H1 (cell line): Measurements from ENCODE around the gene PTBP3. TPM values are rescaled to one million over a fixed set of nuclear protein-coding genes. Genes with fewer than 3 reads are reported as not detected.

Experiments used
- CTCF ChIA-PET: fragments of 300-600 bp; sonication (Branson Sonifier 250); formaldehyde crosslinking; loops from one replicate; lab custom pipeline; 2021; ENCODE audit not compliant: partially characterized antibody; lab: Charles Lee
- POLR2A ChIA-PET: fragments of 300-600 bp; sonication (Branson Sonifier 250); formaldehyde crosslinking; loops from one replicate; lab custom pipeline; 2021; ENCODE audit warnings: inconsistent platforms; ENCODE audit not compliant: partially characterized antibody; lab: Charles Lee
- DNase-seq, 2 experiments: peaks; one replicate each; pipeline versions ENCODE4 v3.0.0 to v3.0.0-alpha.2; 2010 to 2022; ENCODE audit warnings: low spot score in 2 of 2, low read depth in 1 of 2, mixed read lengths in 1 of 2
- FAIRE-seq: peaks from 2 replicates; lab custom pipeline; 2011; peaks lifted over from hg19 to GRCh38; lab: Jason Lieb, UNC
- H2AFZ ChIP-seq: 2 replicates; pipeline ENCODE4 v1.8.1; 2012; ENCODE audit warnings: low read length, inconsistent platforms
- H2AK5ac ChIP-seq: 2 replicates; pipeline ENCODE4 v1.6.1; 2013; ENCODE audit warnings: low read depth, low read length
- H2BK120ac ChIP-seq: replicated peaks from 2 replicates; pipeline ENCODE3; 2013; ENCODE audit warnings: low read depth, low read length, inconsistent platforms
- H2BK12ac ChIP-seq: 2 replicates; pipeline ENCODE4 v1.6.1; 2013; ENCODE audit warnings: low read depth, low read length
- H2BK15ac ChIP-seq: 2 replicates; pipeline ENCODE4 v1.6.1; 2013; ENCODE audit warnings: low read length
- H2BK20ac ChIP-seq: 2 replicates; pipeline ENCODE4 v1.6.1; 2013; ENCODE audit warnings: low read length
- H2BK5ac ChIP-seq: 2 replicates; pipeline ENCODE4 v1.6.1; 2013; ENCODE audit warnings: low read depth, low read length
- H3K14ac ChIP-seq: 2 replicates; pipeline ENCODE4 v1.6.1; 2013; ENCODE audit warnings: inconsistent platforms; ENCODE audit not compliant: insufficient read length
- H3K18ac ChIP-seq: 2 replicates; pipeline ENCODE4 v1.6.1; 2013; ENCODE audit warnings: low read length; ENCODE audit errors: extremely low read depth
- H3K23ac ChIP-seq: 2 replicates; pipeline ENCODE4 v1.6.1; 2013; ENCODE audit warnings: inconsistent platforms; ENCODE audit not compliant: insufficient read length
- H3K23me2 ChIP-seq: 2 replicates; pipeline ENCODE4 v1.6.1; 2013; ENCODE audit warnings: low read depth, low read length
- H3K27ac ChIP-seq: 2 replicates; pipeline ENCODE4 v1.6.1; 2011; ENCODE audit warnings: low read depth, low read length, inconsistent platforms
- H3K27me3 ChIP-seq, 4 experiments: replicated peaks in 1 of 4; 1 replicate in 1 of 4; 2 replicates in 3 of 4; pipeline versions ENCODE4 v1.6.1 to v1.8.1; 2011 to 2013; ENCODE audit warnings: low read length in 3 of 4, mild to moderate bottlenecking in 3 of 4, inconsistent platforms in 2 of 4, mixed read lengths in 2 of 4, moderate library complexity in 1 of 4; ENCODE audit not compliant: control insufficient read depth in 3 of 4, insufficient read depth in 3 of 4; ENCODE audit errors: extremely low read depth in 1 of 4
- H3K36me3 ChIP-seq, 4 experiments: 2 replicates each; pipeline versions ENCODE4 v1.6.1 to v1.8.1; 2011 to 2013; ENCODE audit warnings: mild to moderate bottlenecking in 4 of 4, low read length in 3 of 4, moderate library complexity in 2 of 4, control low read depth in 1 of 4, inconsistent platforms in 1 of 4; ENCODE audit not compliant: insufficient read depth in 4 of 4, control insufficient read depth in 2 of 4
- H3K4ac ChIP-seq: replicated peaks from 2 replicates; pipeline ENCODE3; 2013; ENCODE audit warnings: low read length, low read depth, mixed read lengths, inconsistent platforms; ENCODE audit not compliant: insufficient read length
- H3K4me1 ChIP-seq, 4 experiments: replicated peaks in 1 of 4; 1 replicate in 1 of 4; 2 replicates in 3 of 4; pipeline versions ENCODE4 v1.6.1 to v1.8.1; 2011 to 2013; ENCODE audit warnings: low read length in 3 of 4, inconsistent platforms in 2 of 4, mixed read lengths in 1 of 4; ENCODE audit not compliant: insufficient read depth in 4 of 4, control insufficient read depth in 3 of 4
- H3K4me2 ChIP-seq, 2 experiments: 2 replicates each; pipeline versions ENCODE4 v1.6.1 to v1.8.1; 2011 to 2013; ENCODE audit warnings: low read depth in 2 of 2, low read length in 2 of 2, control low read depth in 1 of 2, inconsistent platforms in 1 of 2, mild to moderate bottlenecking in 1 of 2; ENCODE audit not compliant: insufficient read depth in 1 of 2
- H3K4me3 ChIP-seq, 4 experiments: fragments of 200-600, 300-600 bp in 1 of 4; sonication (generic), shearing (Covaris generic), sonication (Bioruptor Twin) in 1 of 4; 2 replicates each; pipeline versions ENCODE4 v1.5.1 to v1.8.1; 2011 to 2016; ENCODE audit warnings: low read length in 4 of 4, low read depth in 3 of 4, control low read depth in 2 of 4, inconsistent platforms in 2 of 4, mild to moderate bottlenecking in 2 of 4, mixed read lengths in 1 of 4, moderate library complexity in 1 of 4; ENCODE audit not compliant: insufficient read depth in 2 of 4; ENCODE audit errors: extremely low read depth in 1 of 4
- H3K56ac ChIP-seq: replicated peaks from 2 replicates; pipeline ENCODE3; 2013; ENCODE audit warnings: low read depth, mild to moderate bottlenecking, mixed read lengths, low read length, inconsistent platforms; ENCODE audit not compliant: insufficient read length
- H3K79me1 ChIP-seq: 2 replicates; pipeline ENCODE4 v1.6.1; 2013; ENCODE audit warnings: low read depth, low read length, control low read depth
- H3K79me2 ChIP-seq, 2 experiments: 2 replicates each; pipeline versions ENCODE4 v1.6.1 to v1.8.1; 2012 to 2013; ENCODE audit warnings: low read length in 2 of 2, mild to moderate bottlenecking in 2 of 2, inconsistent platforms in 1 of 2; ENCODE audit not compliant: insufficient read depth in 2 of 2, control insufficient read depth in 1 of 2
- H3K9ac ChIP-seq, 4 experiments: replicated peaks in 1 of 4; 1 replicate in 1 of 4; 2 replicates in 3 of 4; pipeline versions ENCODE4 v1.6.1 to v1.8.1; 2011 to 2013; ENCODE audit warnings: low read depth in 3 of 4, low read length in 3 of 4, control low read depth in 2 of 4, mild to moderate bottlenecking in 2 of 4, moderate library complexity in 2 of 4, inconsistent platforms in 1 of 4; ENCODE audit errors: extremely low read depth in 1 of 4
- H3K9me3 ChIP-seq, 2 experiments: 2 replicates each; pipeline versions ENCODE4 v1.6.1 to v1.8.1; 2012 to 2013; ENCODE audit warnings: mild to moderate bottlenecking in 2 of 2, moderate library complexity in 2 of 2, control low read depth in 1 of 2, inconsistent platforms in 1 of 2, low read depth in 1 of 2, low read length in 1 of 2, mixed read lengths in 1 of 2; ENCODE audit not compliant: insufficient read depth in 2 of 2
- H4K20me1 ChIP-seq, 2 experiments: replicated peaks in 1 of 2; 2 replicates each; pipeline versions ENCODE3 to v1.8.1; 2011 to 2013; ENCODE audit warnings: inconsistent platforms in 2 of 2, low read length in 2 of 2, mild to moderate bottlenecking in 1 of 2; ENCODE audit not compliant: insufficient read depth in 2 of 2, control insufficient read depth in 1 of 2
- H4K5ac ChIP-seq: 2 replicates; pipeline ENCODE4 v1.6.1; 2013; ENCODE audit warnings: low read length, low read depth, mixed read lengths, inconsistent platforms; ENCODE audit not compliant: insufficient read length
- H4K8ac ChIP-seq: 2 replicates; pipeline ENCODE4 v1.8.0; 2013; ENCODE audit warnings: mild to moderate bottlenecking, moderate library complexity, low read length, inconsistent platforms; ENCODE audit not compliant: insufficient read depth; ENCODE audit errors: extremely low read depth
- H4K91ac ChIP-seq: replicated peaks from 2 replicates; pipeline ENCODE3; 2013; ENCODE audit warnings: low read length, mixed read lengths, inconsistent platforms; ENCODE audit not compliant: insufficient read length
- CTBP2 ChIP-seq: IDR thresholded peaks from 2 replicates; pipeline ENCODE4 v1.7.0; 2011; ENCODE audit warnings: borderline replicate concordance, mild to moderate bottlenecking, moderate library complexity, mixed read lengths, low read length; ENCODE audit not compliant: insufficient read depth, insufficient read length
- CTCF ChIP-seq, 3 experiments: IDR thresholded peaks; 1 replicate in 2 of 3; 2 replicates in 1 of 3; pipeline versions ENCODE4 v1.5.1 to v1.6.1; 2011; ENCODE audit warnings: low read length in 3 of 3, mild to moderate bottlenecking in 3 of 3, inconsistent platforms in 2 of 3, low read depth in 1 of 3, moderate library complexity in 1 of 3; ENCODE audit not compliant: insufficient read depth in 1 of 3; ENCODE audit errors: control extremely low read depth in 1 of 3
- FOSL1 ChIP-seq: IDR thresholded peaks from 2 replicates; pipeline ENCODE4 v1.6.1; 2011; ENCODE audit warnings: mild to moderate bottlenecking, low read depth, low read length, moderate library complexity; ENCODE audit not compliant: insufficient read depth
- KDM5A ChIP-seq: fragments of 200-600 bp; IDR thresholded peaks from 2 replicates; pipeline ENCODE4 v1.7.1; 2012; ENCODE audit warnings: mild to moderate bottlenecking, low read length, inconsistent platforms, mixed read lengths
- TBP ChIP-seq: IDR thresholded peaks from 2 replicates; pipeline ENCODE4 v1.6.1; 2011; ENCODE audit warnings: low read depth, low read length, improper control_type of control experiment
- TEAD4 ChIP-seq: IDR thresholded peaks from 2 replicates; pipeline ENCODE4 v1.6.1; 2012; ENCODE audit warnings: low read depth, low read length, inconsistent platforms, mixed read lengths
- WGBS, 2 experiments: shearing (Covaris generic) in 1 of 2; methylation state at CpG; one replicate each; pipeline versions ENCODE4 v1.1.6 to v1.1.7; 2013 to 2015; ENCODE audit warnings: low lambda C conversion rate in 2 of 2, mixed read lengths in 2 of 2, inconsistent platforms in 1 of 2, low coverage in 1 of 2, missing lambda C conversion rate in 1 of 2; ENCODE audit not compliant: insufficient replicate concordance in 2 of 2, insufficient coverage in 1 of 2, insufficient read length in 1 of 2; ENCODE audit errors: extremely low coverage in 1 of 2, missing lambda C conversion rate in 1 of 2; 5-methylcytosine and 5-hydroxymethylcytosine counted together
- polyA plus RNA-seq, 7 experiments: library from polyadenylated mRNA; depleted of rRNA in 3 of 7; stranded (reverse) in 5 of 7; unstranded in 2 of 7; fragments of >200 nt in 5 of 7; fragments of 200-250 nt in 2 of 7; gene quantifications; 1 replicate in 5 of 7; 2 replicates in 1 of 7; 4 replicates in 1 of 7; pipeline versions ENCODE4 v1.2.1 to v1.2.3, GENCODE V29; 2011 to 2013; ENCODE audit warnings: missing spikeins in 2 of 7, mixed read lengths in 2 of 7
- total RNA-seq: library from RNA; stranded (reverse); fragmentation: NEBNext Ultra II Directional; extraction: Animal tissue kit (Norgen Biotek cat#: 25700); gene quantifications from 2 replicates; pipeline ENCODE4 v1.2.1, GENCODE V29; 2021
- TF ChIP-seq, protein P1 (sequence below): IDR thresholded peaks from 2 replicates; pipeline ENCODE4 v1.6.1; 2011; ENCODE audit warnings: low read depth, mild to moderate bottlenecking, low read length; ENCODE audit not compliant: insufficient read depth

PTBP3 gene
- total and polyA plus RNA-seq, 2 of the 8 experiments (the other 6 are each of a cell fraction or from before 2014, with no cell fraction given), result 51.0 to 124 TPM

DNA sequence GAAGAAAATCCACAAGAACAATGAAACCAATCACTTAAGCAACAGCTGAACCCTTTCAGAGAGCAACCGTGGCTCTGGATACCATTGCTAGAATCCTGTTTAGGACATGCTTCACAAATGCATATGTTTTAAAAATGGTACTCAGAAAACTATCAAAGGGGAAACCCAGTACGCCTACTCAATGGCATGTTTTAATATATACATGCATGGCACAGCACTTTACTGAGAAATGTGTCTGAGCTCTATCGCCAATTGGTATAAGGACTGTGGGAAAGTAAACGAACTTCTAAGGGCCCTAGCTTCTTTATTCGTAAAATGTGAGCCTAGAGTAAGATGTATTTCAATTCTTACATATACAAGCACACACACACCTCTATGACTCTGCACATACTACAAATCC is 72.3 kb downstream of the PTBP3 start:
- H3K79me2 ChIP-seq, result no peaks in the 10 kb centered on the region
- H4K91ac ChIP-seq, result no peak overlapping the region
- CTCF ChIA-PET, result interaction anchor here (1.1 to 1.4 kb wide), 2 partner anchors 100 to 171 kb away, joined by 3 to 4 read pairs; no protein-coding TSS in a partner anchor
- no peak for DNase-seq
- no peak overlapping the region for H2BK12ac ChIP-seq
- H3K56ac ChIP-seq, result no peak overlapping the region
- H3K36me3 ChIP-seq, result no peaks in the 10 kb centered on the region; a peak in 1 of 8 replicates
- no peak overlapping the region for H4K5ac ChIP-seq
- H3K4ac ChIP-seq, result no peak overlapping the region
- no peak overlapping the region for H4K8ac ChIP-seq
- H3K18ac ChIP-seq, result no peak overlapping the region
- no peaks in the 10 kb centered on the region for H3K23me2 ChIP-seq
- POLR2A ChIA-PET, result no interaction called here
- H3K9me3 ChIP-seq, result no peaks in the 10 kb centered on the region
- no peak for FAIRE-seq
- H3K23ac ChIP-seq, result no peak overlapping the region
- no peaks in the 10 kb centered on the region for H3K4me1 ChIP-seq
- H3K14ac ChIP-seq, result no peak overlapping the region
- H2AK5ac ChIP-seq, result no peak overlapping the region
- no peak overlapping the region for H3K4me2 ChIP-seq
- H2BK15ac ChIP-seq, result no peak overlapping the region
- no peak overlapping the region for H3K4me3 ChIP-seq
- H2BK20ac ChIP-seq, result no peak overlapping the region
- no peak overlapping the region for H3K27ac ChIP-seq
- H2AFZ ChIP-seq, result no peak overlapping the region
- WGBS, 2 experiments, result 86% methylated on average over 5 of the region's 5 CpGs; no CpG with 5 or more reads in 1 of the 2 experiments
- no peak overlapping the region for H3K9ac ChIP-seq
- H3K27me3 ChIP-seq, result no peaks in the 10 kb centered on the region
- no peaks in the 10 kb centered on the region for H3K79me1 ChIP-seq
- H4K20me1 ChIP-seq, result no peaks in the 10 kb centered on the region
- no peak overlapping the region for H2BK120ac ChIP-seq
- H2BK5ac ChIP-seq, result no peak overlapping the region
- no peak for TF ChIP-seq CTBP2
- TF ChIP-seq TBP, result no peak
- no peak for TF ChIP-seq TEAD4
- TF ChIP-seq, protein P1, sequence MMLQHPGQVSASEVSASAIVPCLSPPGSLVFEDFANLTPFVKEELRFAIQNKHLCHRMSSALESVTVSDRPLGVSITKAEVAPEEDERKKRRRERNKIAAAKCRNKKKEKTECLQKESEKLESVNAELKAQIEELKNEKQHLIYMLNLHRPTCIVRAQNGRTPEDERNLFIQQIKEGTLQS, result no peak
- no peak for TF ChIP-seq CTCF (IDR thresholded peaks at IDR 0.05; ENCODE audit: control extremely low read depth in 1 of 3, insufficient read depth in 1 of 3, low read depth in 1 of 3, low read length in 3 of 3)
- no peak for TF ChIP-seq KDM5A
- TF ChIP-seq FOSL1, result no peak
- TF ChIP-seq, all 59 proteins: peak for 0
